GM23248 (cell line): ENCODE measurements around the gene KRT12. TPM values are rescaled to one million over a fixed set of nuclear protein-coding genes. Genes with fewer than 3 reads are reported as not detected.

ENCODE experiments used
- DNase-seq: peaks from one replicate; pipeline ENCODE4 v3.0.0-alpha.2; 2015
- H2AFZ ChIP-seq: fragments of 200-600 bp; sonication (generic); 2 replicates; pipeline ENCODE4 v1.6.1; 2016; ENCODE audit warnings: antibody characterized with exemption
- H3F3A ChIP-seq: fragments of 200-600 bp; sonication (generic); 2 replicates; pipeline ENCODE4 v1.6.1; 2016; ENCODE audit warnings: mild to moderate bottlenecking, antibody characterized with exemption, mixed run types; ENCODE audit not compliant: insufficient read depth
- H3K27ac ChIP-seq: fragments of 200-600 bp; sonication (generic); 2 replicates; pipeline ENCODE4 v1.5.1; 2016; ENCODE audit warnings: mild to moderate bottlenecking
- H3K27me3 ChIP-seq: fragments of 200-600 bp; sonication (generic); replicated peaks from 2 replicates; pipeline ENCODE4 v1.6.1; 2016; ENCODE audit warnings: mild to moderate bottlenecking; ENCODE audit not compliant: insufficient read depth
- H3K36me3 ChIP-seq: fragments of 200-600 bp; sonication (generic); 2 replicates; pipeline ENCODE4 v1.6.1; 2016; ENCODE audit warnings: low read depth, mild to moderate bottlenecking
- H3K4me1 ChIP-seq: fragments of 200-600 bp; sonication (generic); 2 replicates; pipeline ENCODE4 v1.6.1; 2016; ENCODE audit warnings: mild to moderate bottlenecking; ENCODE audit not compliant: insufficient read depth
- H3K4me2 ChIP-seq: fragments of 200-600 bp; sonication (generic); one replicate; pipeline ENCODE4 v1.6.1; 2016; ENCODE audit warnings: mild to moderate bottlenecking; ENCODE audit not compliant: unreplicated experiment
- H3K4me3 ChIP-seq: fragments of 200-600 bp; sonication (generic); 2 replicates; pipeline ENCODE4 v1.5.1; 2016; ENCODE audit warnings: mild to moderate bottlenecking
- H3K79me2 ChIP-seq: fragments of 200-600 bp; sonication (generic); 2 replicates; pipeline ENCODE4 v1.6.1; 2016; ENCODE audit warnings: mild to moderate bottlenecking; ENCODE audit not compliant: insufficient read depth
- H3K9ac ChIP-seq: fragments of 200-600 bp; sonication (generic); 2 replicates; pipeline ENCODE4 v1.6.1; 2016; ENCODE audit warnings: mild to moderate bottlenecking
- H3K9me2 ChIP-seq: fragments of 200-600 bp; sonication (generic); 2 replicates; pipeline ENCODE4 v1.6.1; 2016; ENCODE audit warnings: mixed run types, mild to moderate bottlenecking, moderate library complexity; ENCODE audit not compliant: insufficient read depth
- H3K9me3 ChIP-seq: fragments of 200-600 bp; sonication (generic); one replicate; pipeline ENCODE4 v1.6.1; 2017; ENCODE audit warnings: low read depth
- H4K20me1 ChIP-seq: fragments of 200-600 bp; sonication (generic); 2 replicates; pipeline ENCODE4 v1.6.0; 2016; ENCODE audit not compliant: insufficient read depth
- EZH2 ChIP-seq: fragments of 200-600 bp; sonication (generic); IDR thresholded peaks from 2 replicates; pipeline ENCODE4 v1.6.1; 2018; ENCODE audit warnings: antibody characterized with exemption, mild to moderate bottlenecking; ENCODE audit not compliant: insufficient read depth, poor library complexity, severe bottlenecking
- EZH2phosphoT487 ChIP-seq: fragments of 200-600 bp; sonication (generic); IDR thresholded peaks from 2 replicates; pipeline ENCODE4 v1.6.1; 2018; ENCODE audit warnings: antibody characterized with exemption, moderate library complexity, mild to moderate bottlenecking, low read depth; ENCODE audit not compliant: insufficient read depth
- WGBS, 2 experiments: methylation state at CpG; one replicate each; pipeline ENCODE4 v1.1.6; 2015 to 2017; ENCODE audit warnings: low lambda C conversion rate in 2 of 2, low coverage in 1 of 2; ENCODE audit errors: missing lambda C conversion rate in 2 of 2; 5-methylcytosine and 5-hydroxymethylcytosine counted together
- in situ Hi-C: fragments of 300-500 bp; cut with MboI; formaldehyde crosslinking; loops from 2 replicates; pipeline ENCODE4 v1.15.0; 2020
- polyA plus RNA-seq: library from polyadenylated mRNA; unstranded; fragments of >200 nt; fragmentation: Nextera tagmentation; extraction: Ambion mirVana; gene quantifications from 2 replicates; pipeline ENCODE4 v1.2.1, GENCODE V29; 2016
- total RNA-seq: library from RNA; depleted of rRNA; stranded (reverse); fragments of >200 nt; shearing (Covaris generic); gene quantifications from 2 replicates; pipeline ENCODE4 v1.2.3, GENCODE V29; 2014; rRNA removed

The KRT12 gene
- total RNA-seq (not detected in 2 replicates), polyA plus RNA-seq (not detected in 2 replicates)

DNA sequence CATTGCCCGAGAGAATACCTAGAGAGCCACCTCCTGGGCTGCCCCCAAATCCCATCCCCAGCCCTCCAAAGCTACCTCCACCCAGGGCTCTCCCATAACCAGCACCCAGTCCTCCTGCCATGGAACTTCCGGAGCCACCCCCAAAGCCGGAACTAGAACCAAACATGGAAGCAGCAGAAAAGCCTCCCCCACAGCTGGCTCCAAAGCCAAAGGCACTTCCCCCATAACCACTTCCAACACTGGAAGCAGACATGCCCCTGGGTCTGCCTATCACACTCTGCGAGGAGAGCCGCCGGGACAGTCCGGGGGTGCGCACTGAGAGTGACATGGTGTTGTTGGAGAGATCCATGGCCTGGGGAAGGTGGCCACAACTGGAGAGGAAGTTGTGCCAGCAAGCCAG lies at the start of gene KRT12:
KRT12 (minus strand) TSS at position 386 of the 400 bp plus-strand sequence; CDS start at position 349, 37 bp downstream.
- H2AFZ ChIP-seq: no peak within 1 kb of the TSS
- in situ Hi-C loops: no loop called here
- no peaks in the 10 kb centered on the region for H3K4me1 ChIP-seq

DNA sequence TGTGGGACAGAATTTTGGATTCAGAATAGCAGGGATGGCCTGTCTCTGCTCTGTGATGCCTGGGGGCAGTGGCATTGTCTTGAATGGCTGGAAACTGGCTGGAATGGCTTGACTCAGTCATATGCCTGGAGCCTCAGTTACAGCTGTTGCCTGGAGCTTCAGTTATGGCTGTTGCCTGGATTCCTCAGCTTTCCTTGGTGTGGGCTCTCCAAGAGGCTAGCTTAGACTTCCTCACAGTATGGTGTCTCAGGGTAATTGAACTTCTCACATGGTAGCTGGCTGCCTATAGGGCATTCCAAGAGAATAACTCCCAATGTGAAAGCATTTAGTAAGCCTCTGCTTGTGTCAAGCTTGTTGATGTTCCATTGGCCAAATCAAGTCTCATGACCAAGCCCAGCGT lies 49.3 kb upstream of the KRT12 start:
- H3K9ac ChIP-seq: peak overlapping the region; percentile 78; the same call in 1 of the 2 replicates
- peaks cover 40% of the 10 kb centered on the region for H3F3A ChIP-seq
- H4K20me1 ChIP-seq: no peaks in the 10 kb centered on the region
- H3K27me3 ChIP-seq: no peaks in the 10 kb centered on the region
- peaks cover 27% of the 10 kb centered on the region for H3K4me1 ChIP-seq
- DNase-seq: no peak
- no peaks in the 10 kb centered on the region for H3K9me2 ChIP-seq
- H3K27ac ChIP-seq: peak overlapping the region; percentile 99
- in situ Hi-C loops: no loop called here
- no peak overlapping the region for H2AFZ ChIP-seq
- no peak overlapping the region for H3K4me3 ChIP-seq
- H3K79me2 ChIP-seq: no peaks in the 10 kb centered on the region
- TF ChIP-seq EZH2 (no peak), EZH2phosphoT487 (no peak)
- no peaks in the 10 kb centered on the region for H3K9me3 ChIP-seq
- no peak overlapping the region for H3K4me2 ChIP-seq
- H3K36me3 ChIP-seq: no peaks in the 10 kb centered on the region
- WGBS, 2 experiments: 0% methylated on average over 1 of the region's 1 CpG

More for the DNA sequence above, at the start of gene KRT12:
- WGBS, 2 experiments: 83 to 86% methylated on average over 8 of the region's 8 CpGs
- no peak within 1 kb of the TSS for H3K4me2 ChIP-seq
- no peak for DNase-seq
- H3K36me3 ChIP-seq: no peaks in the 10 kb centered on the region
- no peaks in the 10 kb centered on the region for H3K27me3 ChIP-seq
- H3K79me2 ChIP-seq: no peaks in the 10 kb centered on the region
- H3K9ac ChIP-seq: no peak within 1 kb of the TSS
- no peaks in the 10 kb centered on the region for H3K9me3 ChIP-seq
- H4K20me1 ChIP-seq: no peaks in the 10 kb centered on the region
- no peak within 1 kb of the TSS for H3K4me3 ChIP-seq
- no peaks in the 10 kb centered on the region for H3F3A ChIP-seq
- no peak for TF ChIP-seq EZH2
- no peaks in the 10 kb centered on the region for H3K9me2 ChIP-seq
- H3K27ac ChIP-seq: no peak within 1 kb of the TSS

- no peaks in the 10 kb centered on the region for H3K79me2 ChIP-seq
- no peaks in the 10 kb centered on the region for H4K20me1 ChIP-seq
- TF ChIP-seq EZH2 (no peak), EZH2phosphoT487 (no peak)
- H3K9ac ChIP-seq: peak overlapping the region; percentile 78
- peaks cover 45% of the 10 kb centered on the region for H3F3A ChIP-seq
- peak overlapping the region; percentile 99 for H3K27ac ChIP-seq
- peak overlapping the region; percentile 50 for H3K4me2 ChIP-seq
- H3K9me2 ChIP-seq: no peaks in the 10 kb centered on the region
- in situ Hi-C loops: no loop called here
- no peak overlapping the region for H3K4me3 ChIP-seq
- no peaks in the 10 kb centered on the region for H3K36me3 ChIP-seq
- peak overlapping the region; percentile 35; the same call in 1 of the 2 replicates for H2AFZ ChIP-seq
- DNase-seq: peak; percentile 80
- H3K4me1 ChIP-seq: peaks cover 29% of the 10 kb centered on the region
- H3K27me3 ChIP-seq: no peaks in the 10 kb centered on the region
- WGBS, 2 experiments: 47 to 50% methylated on average over 2 of the region's 2 CpGs
- H3K9me3 ChIP-seq: no peaks in the 10 kb centered on the region
Observed at GRCh38 chr17:40915721-40916256, 48.8 kb upstream of the KRT12 start.

DNA sequence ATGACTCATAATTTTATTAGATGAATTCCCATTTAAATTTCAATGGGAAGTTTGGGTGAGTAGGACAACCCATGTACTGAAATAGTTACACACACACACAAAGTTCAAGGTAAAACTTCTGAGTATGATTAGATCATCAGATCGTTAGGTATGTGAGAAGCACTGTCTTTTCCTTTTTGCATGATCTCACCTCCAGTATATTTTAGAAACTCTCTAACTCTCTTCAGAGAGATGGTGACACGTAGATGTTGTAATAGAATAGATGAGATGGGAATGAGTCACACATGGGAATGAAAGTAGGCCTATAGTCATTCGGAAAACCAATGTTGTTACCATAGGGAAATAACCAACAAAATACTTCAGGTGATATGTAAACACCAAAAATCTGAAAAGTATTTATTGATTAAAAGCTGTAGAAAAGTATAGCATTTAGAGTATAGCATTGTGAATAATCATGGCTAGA lies 48.2 kb upstream of the KRT12 start:
- Histone ChIP-seq H3K79me2 (no peaks in the 10 kb centered on the region), H3K36me3 (no peaks in the 10 kb centered on the region), H3K9ac (peak overlapping the region; percentile 78), H3F3A (peaks cover 51% of the 10 kb centered on the region), H3K9me2 (no peaks in the 10 kb centered on the region), H3K4me1 (peaks cover 34% of the 10 kb centered on the region), H3K9me3 (no peaks in the 10 kb centered on the region), H4K20me1 (no peaks in the 10 kb centered on the region), H2AFZ (no peak overlapping the region), H3K27ac (peak overlapping the region; percentile 99), H3K27me3 (no peaks in the 10 kb centered on the region), H3K4me2 (peak overlapping the region; percentile 50), H3K4me3 (no peak overlapping the region)
- 0 to 2% methylated on average over 3 of the region's 3 CpGs for WGBS, 2 experiments
- in situ Hi-C loops: no loop called here
- no peak for TF ChIP-seq EZH2
- no peak for TF ChIP-seq EZH2phosphoT487
- peak; percentile 97 for DNase-seq
